IMR-90 (cell line): Measurements from ENCODE around the gene GSTP1. TPM values are rescaled to one million over a fixed set of nuclear protein-coding genes. Genes with fewer than 3 reads are reported as not detected.

Source experiments
- ATAC-seq: fragments of 200-7000 bp; cut with Tn5 transposase; 2 replicates; pipeline ENCODE4 v1.9.1; 2020; ENCODE audit warnings: low read depth, mild to moderate bottlenecking, moderate library complexity
- BruUV-seq: library from RNA; stranded (reverse); fragments of 400-500 nt; replicated peaks from 2 replicates; lab custom pipeline; 2021; lab: Mats Ljungman, UMichigan
- CTCF ChIA-PET: fragments of 300-600 bp; formaldehyde crosslinking; extraction: SDS; loops from one replicate; lab custom pipeline; 2021; ENCODE audit warnings: antibody characterized with exemption; lab: Yijun Ruan, JAX
- POLR2A ChIA-PET: fragments of 300-600 bp; sonication (Branson Sonifier 250); formaldehyde crosslinking; loops from one replicate; lab custom pipeline; 2022; ENCODE audit warnings: antibody characterized with exemption; ENCODE audit not compliant: unreplicated experiment; lab: Charles Lee
- DNase-seq: peaks from one replicate; pipeline ENCODE4 v3.0.0; 2013
- H2AFZ ChIP-seq: replicated peaks from 2 replicates; pipeline ENCODE3; 2013; ENCODE audit warnings: low read length, mild to moderate bottlenecking; ENCODE audit not compliant: poor library complexity
- H2AK5ac ChIP-seq: 2 replicates; pipeline ENCODE4 v1.6.1; 2013; ENCODE audit warnings: low read depth, low read length, inconsistent platforms
- H2AK9ac ChIP-seq: replicated peaks from 2 replicates; pipeline ENCODE3; 2013; ENCODE audit warnings: mild to moderate bottlenecking, low read depth, low read length, moderate library complexity; ENCODE audit not compliant: poor library complexity
- H2BK120ac ChIP-seq: 2 replicates; pipeline ENCODE4 v1.6.1; 2013; ENCODE audit warnings: low read depth, low read length, inconsistent platforms
- H2BK15ac ChIP-seq: 3 replicates; pipeline ENCODE4 v1.6.1; 2013; ENCODE audit warnings: low read depth, low read length, inconsistent platforms
- H2BK20ac ChIP-seq: 2 replicates; pipeline ENCODE4 v1.6.1; 2013; ENCODE audit warnings: low read depth, mild to moderate bottlenecking, inconsistent platforms, low read length, moderate library complexity
- H2BK5ac ChIP-seq: 2 replicates; pipeline ENCODE4 v1.6.1; 2013; ENCODE audit warnings: mild to moderate bottlenecking, low read depth, low read length, inconsistent platforms; ENCODE audit not compliant: poor library complexity, severe bottlenecking
- H3K14ac ChIP-seq: replicated peaks from 2 replicates; pipeline ENCODE4 v1.6.1; 2013; ENCODE audit warnings: low read depth, low read length, inconsistent platforms
- H3K18ac ChIP-seq: 2 replicates; pipeline ENCODE4 v1.6.1; 2013; ENCODE audit warnings: low read depth, low read length, control low read depth
- H3K23ac ChIP-seq: 2 replicates; pipeline ENCODE4 v1.6.1; 2013; ENCODE audit warnings: low read depth, low read length, inconsistent platforms
- H3K27ac ChIP-seq: 2 replicates; pipeline ENCODE4 v1.5.1; 2013; ENCODE audit warnings: mild to moderate bottlenecking, control low read depth, low read length; ENCODE audit not compliant: insufficient read depth
- H3K27me3 ChIP-seq: 2 replicates; pipeline ENCODE4 v1.6.1; 2013; ENCODE audit warnings: low read length; ENCODE audit not compliant: control insufficient read depth, insufficient read depth
- H3K36me3 ChIP-seq: 2 replicates; pipeline ENCODE4 v1.6.1; 2013; ENCODE audit warnings: low read length, mixed read lengths; ENCODE audit not compliant: control insufficient read depth, insufficient read depth
- H3K4ac ChIP-seq: 2 replicates; pipeline ENCODE4 v1.6.1; 2013; ENCODE audit warnings: low read depth, low read length, inconsistent platforms
- H3K4me1 ChIP-seq: 2 replicates; pipeline ENCODE4 v1.6.1; 2013; ENCODE audit warnings: low read length, mixed read lengths; ENCODE audit not compliant: control insufficient read depth, insufficient read depth
- H3K4me2 ChIP-seq: 2 replicates; pipeline ENCODE4 v1.6.1; 2013; ENCODE audit warnings: low read depth, mild to moderate bottlenecking, control low read depth, low read length, moderate library complexity
- H3K4me3 ChIP-seq: 2 replicates; pipeline ENCODE4 v1.5.1; 2013; ENCODE audit warnings: low read depth, mild to moderate bottlenecking, control low read depth, low read length, moderate library complexity; ENCODE audit not compliant: insufficient read depth
- H3K56ac ChIP-seq: 2 replicates; pipeline ENCODE4 v1.6.1; 2013; ENCODE audit warnings: low read length, inconsistent platforms; ENCODE audit not compliant: insufficient read depth; ENCODE audit errors: extremely low read depth
- H3K79me1 ChIP-seq, 2 experiments: 2 replicates each; pipeline ENCODE4 v1.6.1; 2013; ENCODE audit warnings: low read length in 2 of 2, inconsistent platforms in 1 of 2, low read depth in 1 of 2
- H3K9ac ChIP-seq: 2 replicates; pipeline ENCODE4 v1.6.1; 2013; ENCODE audit warnings: low read depth, low read length, control low read depth
- H3K9me1 ChIP-seq: 2 replicates; pipeline ENCODE4 v1.6.1; 2013; ENCODE audit warnings: low read length, inconsistent platforms; ENCODE audit not compliant: insufficient read depth
- H3K9me3 ChIP-seq: 2 replicates; pipeline ENCODE4 v1.6.1; 2013; ENCODE audit warnings: low read length; ENCODE audit not compliant: control insufficient read depth, insufficient read depth
- H4K20me1 ChIP-seq: 2 replicates; pipeline ENCODE4 v1.6.1; 2013; ENCODE audit warnings: low read length, inconsistent platforms; ENCODE audit not compliant: insufficient read depth
- H4K5ac ChIP-seq: 2 replicates; pipeline ENCODE4 v1.6.1; 2013; ENCODE audit warnings: mild to moderate bottlenecking, low read depth, low read length, control low read depth
- H4K8ac ChIP-seq, 2 experiments: 2 replicates each; pipeline ENCODE4 v1.6.1; 2013; ENCODE audit warnings: low read depth in 2 of 2, low read length in 2 of 2, control low read depth in 1 of 2, inconsistent platforms in 1 of 2
- H4K91ac ChIP-seq: 2 replicates; pipeline ENCODE4 v1.6.1; 2013; ENCODE audit warnings: low read depth, low read length, inconsistent platforms; ENCODE audit not compliant: insufficient read depth
- CEBPB ChIP-seq: IDR thresholded peaks from 2 replicates; pipeline ENCODE4 v1.6.1; 2012; ENCODE audit warnings: low read depth, low read length, improper control_type of control experiment
- CHD1 ChIP-seq: IDR thresholded peaks from 2 replicates; pipeline ENCODE4 v1.6.1; 2012; ENCODE audit warnings: low read depth, low read length, improper control_type of control experiment
- MAFK ChIP-seq: IDR thresholded peaks from 2 replicates; pipeline ENCODE4 v1.6.1; 2012; ENCODE audit warnings: low read depth, low read length, improper control_type of control experiment
- MAZ ChIP-seq: IDR thresholded peaks from 2 replicates; pipeline ENCODE4 v1.6.1; 2012; ENCODE audit warnings: low read depth, mild to moderate bottlenecking, low read length, improper control_type of control experiment, moderate library complexity, borderline replicate concordance
- MXI1 ChIP-seq: IDR thresholded peaks from 2 replicates; pipeline ENCODE4 v1.6.1; 2012; ENCODE audit warnings: low read depth, mild to moderate bottlenecking, low read length, moderate library complexity, borderline replicate concordance
- NFE2L2 ChIP-seq: fragments of 150-350 bp; IDR thresholded peaks from 2 replicates; pipeline ENCODE4 v1.6.1; 2016; ENCODE audit warnings: low read depth, mild to moderate bottlenecking, low read length
- POLR2A ChIP-seq: IDR thresholded peaks from 2 replicates; pipeline ENCODE4 v1.6.1; 2012; ENCODE audit warnings: mild to moderate bottlenecking, low read depth, low read length
- RAD21 ChIP-seq: IDR thresholded peaks from 2 replicates; pipeline ENCODE4 v1.6.1; 2012; ENCODE audit warnings: low read length, improper control_type of control experiment
- RCOR1 ChIP-seq: IDR thresholded peaks from 2 replicates; pipeline ENCODE4 v1.6.1; 2012; ENCODE audit warnings: mild to moderate bottlenecking, low read length, improper control_type of control experiment; ENCODE audit not compliant: insufficient replicate concordance
- RFX5 ChIP-seq: IDR thresholded peaks from 2 replicates; pipeline ENCODE4 v1.8.0; 2012; ENCODE audit warnings: low read depth, mild to moderate bottlenecking, low read length, moderate library complexity
- SMC3 ChIP-seq: fragments of 150-350 bp; IDR thresholded peaks from 2 replicates; pipeline ENCODE4 v1.6.1; 2016; ENCODE audit warnings: low read depth, mild to moderate bottlenecking, antibody characterized with exemption, low read length, moderate library complexity
- whole genome bisulfite sequencing, 2 experiments: methylation state at CpG; one replicate each; pipeline versions ENCODE4 v1.1.5 to v1.1.7; 2013; ENCODE audit warnings: missing lambda C conversion rate in 2 of 2; ENCODE audit not compliant: insufficient read length in 1 of 2; ENCODE audit errors: extremely low coverage in 2 of 2; 5-methylcytosine and 5-hydroxymethylcytosine counted together
- dilution Hi-C: fragments of 300-500 bp; cut with HindIII; formaldehyde crosslinking; loops from one replicate; pipeline ENCODE4 v1.14.3; 2018; ENCODE audit warnings: low sequenced_read_pairs; ENCODE audit not compliant: unreplicated experiment
- in situ Hi-C: fragments of 300-500 bp; cut with MboI; formaldehyde crosslinking; loops from 3 replicates; pipeline ENCODE4 v1.14.3; 2019; ENCODE audit warnings: low sequenced_read_pairs, inconsistent platforms, mixed read lengths
- intact Hi-C: fragments of 100-400 bp; cut with micrococcal nuclease; formaldehyde crosslinking; loops from 2 replicates; pipeline ENCODE4 v1.10.0; 2022
- polyA plus RNA-seq, 3 experiments: library from polyadenylated mRNA; depleted of rRNA; stranded (reverse); fragments of >200 nt; gene quantifications; 2 replicates each; pipeline ENCODE4 v1.2.3, GENCODE V29; 2012; ENCODE audit warnings: low replicate concordance in 1 of 3
- total RNA-seq: library from RNA; depleted of rRNA; stranded (reverse); fragments of >200 nt; gene quantifications from 2 replicates; pipeline ENCODE4 v1.2.3, GENCODE V29; 2012
- TF ChIP-seq, protein P1 (sequence below): fragments of 150-350 bp; IDR thresholded peaks from 2 replicates; pipeline ENCODE4 v1.6.1; 2017; ENCODE audit warnings: mild to moderate bottlenecking, antibody characterized with exemption, low read length, low read depth

The GSTP1 gene
- total and polyA plus RNA-seq, 2 of the 4 experiments (the other 2 are of a cell fraction), result 947 to 1,539 TPM

DNA sequence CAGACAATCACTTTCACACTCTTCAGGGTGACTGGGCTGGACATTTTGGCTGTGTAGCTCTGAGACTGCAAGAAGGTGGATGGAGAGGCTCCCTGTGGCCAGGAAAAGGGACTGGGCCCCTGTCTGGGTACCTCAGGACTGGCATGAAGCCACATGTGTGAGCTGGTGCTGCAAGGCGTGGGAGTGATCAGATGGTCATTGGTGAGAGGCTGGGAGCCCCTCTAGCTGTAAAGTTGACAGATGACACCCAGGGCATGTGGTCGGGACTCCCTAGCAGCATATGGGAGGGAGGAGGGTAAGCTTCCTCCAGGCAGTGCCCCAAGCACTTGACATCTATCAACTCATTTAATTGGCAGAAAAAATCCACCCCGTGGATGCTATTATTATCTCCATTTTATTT is 41.4 kb upstream of the GSTP1 start:
- CTCF ChIA-PET, result no interaction called here
- Histone ChIP-seq H3K23ac (no peak overlapping the region), H4K8ac (no peak overlapping the region)

More for the DNA sequence above, 41.4 kb upstream of the GSTP1 start:
- POLR2A ChIA-PET, result no interaction called here
- no peak overlapping the region for H3K14ac ChIP-seq
- no peak overlapping the region for H4K91ac ChIP-seq
- H3K4ac ChIP-seq, result no peak overlapping the region
- ATAC-seq (no peak), DNase-seq (no peak)
- H3K9me3 ChIP-seq, result no peaks in the 10 kb centered on the region
- no peaks in the 10 kb centered on the region for H3K4me1 ChIP-seq
- no TSS peak for BruUV-seq
- H3K79me1 ChIP-seq, result no peaks in the 10 kb centered on the region
- no peak overlapping the region for H4K5ac ChIP-seq
- H2AK9ac ChIP-seq, result no peak overlapping the region
- H2BK15ac ChIP-seq, result no peak overlapping the region
- H3K9ac ChIP-seq, result no peak overlapping the region
- no peak overlapping the region for H3K27ac ChIP-seq
- in situ Hi-C loops (no loop called here), intact Hi-C loops (no loop called here), dilution Hi-C loops (no loop called here)
- no peak overlapping the region for H3K4me2 ChIP-seq
- peaks cover 26% of the 10 kb centered on the region for H3K27me3 ChIP-seq
- H3K56ac ChIP-seq, result no peak overlapping the region
- H2AK5ac ChIP-seq, result no peak overlapping the region
- no peak overlapping the region for H3K18ac ChIP-seq
- H2BK20ac ChIP-seq, result no peak overlapping the region
- no peak overlapping the region for H2AFZ ChIP-seq
- no peak overlapping the region for H2BK5ac ChIP-seq
- H3K36me3 ChIP-seq, result no peaks in the 10 kb centered on the region
- no peaks in the 10 kb centered on the region for H4K20me1 ChIP-seq
- no peak for TF ChIP-seq MAFK
- TF ChIP-seq SMC3, result no peak
- no peak for TF ChIP-seq MAZ
- TF ChIP-seq, protein P1, sequence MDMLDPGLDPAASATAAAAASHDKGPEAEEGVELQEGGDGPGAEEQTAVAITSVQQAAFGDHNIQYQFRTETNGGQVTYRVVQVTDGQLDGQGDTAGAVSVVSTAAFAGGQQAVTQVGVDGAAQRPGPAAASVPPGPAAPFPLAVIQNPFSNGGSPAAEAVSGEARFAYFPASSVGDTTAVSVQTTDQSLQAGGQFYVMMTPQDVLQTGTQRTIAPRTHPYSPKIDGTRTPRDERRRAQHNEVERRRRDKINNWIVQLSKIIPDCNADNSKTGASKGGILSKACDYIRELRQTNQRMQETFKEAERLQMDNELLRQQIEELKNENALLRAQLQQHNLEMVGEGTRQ, result no peak
- no peak for TF ChIP-seq CHD1
- no peak for TF ChIP-seq CEBPB
- no peak for TF ChIP-seq RFX5
- no peak for TF ChIP-seq RAD21
- TF ChIP-seq POLR2A, result no peak
- no peak for TF ChIP-seq MXI1
- TF ChIP-seq NFE2L2, result no peak
- no peak for TF ChIP-seq RCOR1
- H2BK120ac ChIP-seq, result no peak overlapping the region
- no peak overlapping the region for H3K4me3 ChIP-seq
- no CpG with 5 or more reads among the region's 3 CpGs for WGBS, 2 experiments
- H3K9me1 ChIP-seq, result no peaks in the 10 kb centered on the region
